Right lobe of liver (tissue), 6 donors: ENCODE measurements around the gene YWHAG. TPM values are rescaled to one million over a fixed set of nuclear protein-coding genes. Genes with fewer than 3 reads are reported as not detected.
A peak's percentile ranks its signal among the peaks of the same experiment; 100 is the strongest.
"Not testable (repeated sequence)": the region's sequence is repeated elsewhere in the genome, so short reads cannot be mapped to it uniquely, and the experiment has no call there.

Experiments used
- ATAC-seq, 4 donors: fragments of 200-7000 bp; cut with Tn5 transposase; one replicate each; pipeline ENCODE4 v1.9.1; 2020; ENCODE audit warnings: mild to moderate bottlenecking in 4 of 4, moderate library complexity in 4 of 4
- DNase-seq, 3 donors: peaks; one replicate each; pipeline ENCODE4 v3.0.0-alpha.2; 2020
- H3K27ac ChIP-seq, 3 donors: fragments of 200-600 bp; one replicate each; pipeline ENCODE4 v1.8.0; 2022
- H3K27me3 ChIP-seq, 2 donors: fragments of 200-600 bp; one replicate each; pipeline ENCODE4 v1.8.0; 2022
- H3K36me3 ChIP-seq, 4 donors: fragments of 200-600 bp; sonication (generic) in 1 of 4; one replicate each; pipeline versions ENCODE4 v1.5.1 to v1.8.0; 2017 to 2022; ENCODE audit warnings: control low read depth in 1 of 4
- H3K4me1 ChIP-seq, 4 donors: fragments of 200-600 bp; sonication (generic) in 1 of 4; one replicate each; pipeline versions ENCODE4 v1.5.1 to v1.8.0; 2017 to 2022; ENCODE audit warnings: control low read depth in 1 of 4
- H3K4me3 ChIP-seq, 3 donors: fragments of 200-600 bp; one replicate each; pipeline ENCODE4 v1.8.0; 2022
- H3K9me3 ChIP-seq, 4 donors: fragments of 200-600 bp; sonication (generic) in 1 of 4; one replicate each; pipeline versions ENCODE4 v1.5.1 to v1.8.0; 2017 to 2022; ENCODE audit warnings: control low read depth in 1 of 4
- POLR2A ChIP-seq: fragments of 450-650 bp; IDR thresholded peaks from one replicate; pipeline ENCODE4 v1.6.1; 2017; ENCODE audit warnings: antibody characterized with exemption, mild to moderate bottlenecking
- WGBS: methylation state at CpG from one replicate; pipeline ENCODE4 v1.1.6; 2018; ENCODE audit warnings: low coverage, low lambda C conversion rate; ENCODE audit not compliant: insufficient coverage; ENCODE audit errors: missing lambda C conversion rate; 5-methylcytosine and 5-hydroxymethylcytosine counted together
- intact Hi-C, 2 donors: fragments of 100-400 bp; cut with DNase I; formaldehyde crosslinking; loops; one replicate each; pipeline versions ENCODE4 v1.11.2 to v1.14.1; 2022
- total RNA-seq, 6 experiments: library from RNA; depleted of rRNA in 2 of 6; stranded (reverse); fragments of >200 nt in 2 of 6; fragmentation: NEBNext Ultra II Directional in 3 of 6; extraction: Animal tissue kit (Norgen Biotek cat#: 25700) in 3 of 6; gene quantifications; one replicate each; pipeline versions ENCODE4 v1.1.0 to v1.2.4, GENCODE V29; 2016 to 2023
- TF ChIP-seq, protein P1 (sequence below), 4 donors: fragments of 200-600 bp in 3 of 4; fragments of 450-650 bp in 1 of 4; IDR thresholded peaks; one replicate each; pipeline versions ENCODE4 v1.5.1 to v1.8.0; 2016 to 2022; ENCODE audit warnings: antibody characterized with exemption in 4 of 4, mild to moderate bottlenecking in 2 of 4
- donor health status: DM: no; HTN: yes; CAD: no.
- donor health status: DM: no; HTN: no; CAD: no.
- donor health status: DM: no; HTN: no; CAD: no.
- donor health status: DM: no; HTN: yes; CAD: no.
- donor health status: DM: no; HTN: yes; CAD: no.

YWHAG gene
- total RNA-seq, 6 experiments from 2014 or later = 43.5 to 69.1 (median 58.4) TPM

DNA sequence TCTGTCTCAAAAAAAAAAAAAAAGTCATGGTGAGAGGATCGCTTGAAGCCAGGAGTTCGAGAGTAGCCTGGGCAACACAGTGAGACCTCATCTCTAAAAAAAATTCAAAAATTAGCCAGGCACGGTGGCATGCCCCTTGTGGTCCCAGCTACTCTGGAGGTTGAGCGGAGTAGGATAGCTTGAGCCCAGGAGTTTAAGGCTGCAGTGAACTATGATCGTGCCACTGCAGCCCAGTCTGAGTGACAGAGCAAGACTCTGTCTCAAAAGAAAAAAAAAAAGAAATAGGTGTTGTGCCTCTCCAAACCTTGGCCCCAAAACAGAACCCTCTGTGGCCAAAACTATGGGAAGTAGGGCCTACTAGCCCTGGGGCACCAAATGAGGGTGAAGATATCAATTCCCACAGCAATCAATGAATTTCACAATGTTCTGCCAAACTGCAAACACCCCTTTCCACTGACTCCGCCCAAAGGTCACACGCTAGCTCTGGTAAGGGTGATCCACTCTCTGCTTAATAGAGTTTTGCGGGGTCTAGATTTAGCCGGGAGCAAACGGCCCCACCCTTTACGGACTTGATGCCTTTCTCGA is 33.8 kb upstream of the YWHAG start:
- 33% methylated on average over 5 of the region's 12 CpGs for WGBS
- Histone ChIP-seq H3K4me1 (peaks cover 0 to 21% (median 0%) of the 10 kb centered on the region in 4 donors), H3K4me3 (peak overlapping the region; percentile 70 to 81 (median 71)), H3K9me3 (no peaks in the 10 kb centered on the region), H3K27ac (peak overlapping the region; percentile 85 to 93 (median 90)), H3K36me3 (no peaks in the 10 kb centered on the region), H3K27me3 (no peaks in the 10 kb centered on the region)
- intact Hi-C loops = no loop called here
- no peak for TF ChIP-seq POLR2A
- TF ChIP-seq, protein P1, sequence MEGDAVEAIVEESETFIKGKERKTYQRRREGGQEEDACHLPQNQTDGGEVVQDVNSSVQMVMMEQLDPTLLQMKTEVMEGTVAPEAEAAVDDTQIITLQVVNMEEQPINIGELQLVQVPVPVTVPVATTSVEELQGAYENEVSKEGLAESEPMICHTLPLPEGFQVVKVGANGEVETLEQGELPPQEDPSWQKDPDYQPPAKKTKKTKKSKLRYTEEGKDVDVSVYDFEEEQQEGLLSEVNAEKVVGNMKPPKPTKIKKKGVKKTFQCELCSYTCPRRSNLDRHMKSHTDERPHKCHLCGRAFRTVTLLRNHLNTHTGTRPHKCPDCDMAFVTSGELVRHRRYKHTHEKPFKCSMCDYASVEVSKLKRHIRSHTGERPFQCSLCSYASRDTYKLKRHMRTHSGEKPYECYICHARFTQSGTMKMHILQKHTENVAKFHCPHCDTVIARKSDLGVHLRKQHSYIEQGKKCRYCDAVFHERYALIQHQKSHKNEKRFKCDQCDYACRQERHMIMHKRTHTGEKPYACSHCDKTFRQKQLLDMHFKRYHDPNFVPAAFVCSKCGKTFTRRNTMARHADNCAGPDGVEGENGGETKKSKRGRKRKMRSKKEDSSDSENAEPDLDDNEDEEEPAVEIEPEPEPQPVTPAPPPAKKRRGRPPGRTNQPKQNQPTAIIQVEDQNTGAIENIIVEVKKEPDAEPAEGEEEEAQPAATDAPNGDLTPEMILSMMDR (IDR thresholded peaks at IDR 0.05) = no peak
- DNase-seq (no peak), ATAC-seq (peak in 2 of 4 donors; percentile 59 to 71)

DNA sequence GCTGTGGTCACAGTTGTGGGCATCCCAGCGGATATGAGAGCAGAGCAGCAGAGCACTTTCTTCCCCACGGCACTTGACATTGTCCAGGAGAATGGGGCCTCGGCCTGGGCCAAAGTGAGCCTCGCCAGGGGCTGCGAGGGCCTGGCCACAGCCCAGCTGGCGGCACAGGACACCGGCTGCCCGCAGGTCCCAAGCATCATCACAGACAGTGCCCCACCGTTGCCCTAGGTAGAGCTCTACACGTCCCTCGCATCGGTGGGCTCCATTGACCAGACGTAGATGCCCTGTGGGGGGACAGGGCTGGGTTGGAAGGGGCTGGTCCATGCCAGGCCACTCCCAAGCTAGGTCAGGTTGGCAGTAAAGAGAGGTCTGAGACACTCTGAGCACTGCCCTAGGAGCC is 31.3 kb upstream of the YWHAG start:
- intact Hi-C loops = no loop called here
- WGBS = no CpG with 5 or more reads among the region's 13 CpGs

DNA sequence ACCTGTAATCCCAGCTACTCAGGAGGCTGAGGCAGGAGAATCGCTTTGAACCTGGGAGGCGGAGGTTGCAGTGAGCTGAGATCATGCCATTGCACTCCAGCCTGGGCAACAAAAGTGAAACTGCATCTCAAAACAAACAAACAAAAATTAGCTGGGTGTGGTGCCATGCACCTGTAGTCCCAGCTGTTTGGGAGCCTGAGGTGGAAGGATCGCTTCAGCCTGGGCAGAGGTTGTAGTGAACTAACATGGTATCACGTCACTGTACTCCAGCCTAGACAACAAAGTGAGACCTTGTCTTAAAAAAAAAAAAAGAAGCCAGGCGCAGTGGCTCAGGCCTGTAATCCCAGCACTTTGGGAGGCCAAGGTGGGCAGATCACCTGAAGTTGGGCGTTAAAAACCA is 29.0 kb upstream of the YWHAG start:
- H3K36me3 ChIP-seq, H3K4me1 ChIP-seq, DNase-seq, ATAC-seq, H3K9me3 ChIP-seq, H3K4me3 ChIP-seq, H3K27ac ChIP-seq, intact Hi-C loops, H3K27me3 ChIP-seq: not testable (repeated sequence)
- 95% methylated on average over 5 of the region's 6 CpGs for WGBS

More for the DNA sequence above, 31.3 kb upstream of the YWHAG start:
- Histone ChIP-seq H3K27me3 (no peaks in the 10 kb centered on the region), H3K9me3 (no peaks in the 10 kb centered on the region), H3K27ac (no peak overlapping the region), H3K4me3 (no peak overlapping the region), H3K36me3 (no peaks in the 10 kb centered on the region), H3K4me1 (peaks cover 0 to 14% (median 0%) of the 10 kb centered on the region in 4 donors)
- no peak for DNase-seq
- TF ChIP-seq, protein P1 (IDR thresholded peaks at IDR 0.05) = no peak
- ATAC-seq = no peak

DNA sequence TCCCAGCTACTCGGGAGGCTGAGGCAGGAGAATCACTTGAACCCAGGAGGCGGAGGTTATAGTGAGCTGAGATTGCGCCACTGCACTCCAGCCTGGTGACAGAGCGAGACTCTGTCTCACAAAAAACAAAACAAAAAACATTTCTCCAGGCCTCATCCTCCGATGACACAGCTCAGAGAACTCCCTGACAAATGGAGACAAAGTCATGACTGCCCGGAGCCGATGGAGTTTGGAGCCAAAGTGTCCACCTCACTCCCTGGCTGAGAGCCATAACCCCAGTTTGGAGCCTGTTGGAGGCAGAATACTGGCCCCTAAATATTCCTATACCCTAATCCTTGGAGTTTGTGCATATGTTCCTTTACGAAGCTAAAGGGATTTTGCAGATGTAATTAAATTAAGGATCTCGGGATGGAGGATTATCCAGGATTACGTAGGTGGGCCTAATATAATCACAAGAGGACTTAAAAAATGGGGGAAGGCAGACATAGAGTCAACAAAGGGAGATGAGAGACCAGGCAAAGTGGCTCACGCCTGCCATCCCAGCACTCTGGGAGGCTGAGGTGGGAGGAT is 28.0 kb upstream of the YWHAG start:
- Histone ChIP-seq H3K4me3 (no peak overlapping the region), H3K36me3 (no peaks in the 10 kb centered on the region), H3K9me3 (no peaks in the 10 kb centered on the region), H3K4me1 (peaks cover 0 to under 1% (median 0%) of the 10 kb centered on the region in 4 donors), H3K27me3 (no peaks in the 10 kb centered on the region), H3K27ac (no peak overlapping the region)
- intact Hi-C loops = no loop called here
- TF ChIP-seq, protein P1 (IDR thresholded peaks at IDR 0.05) = no peak
- no peak for TF ChIP-seq POLR2A
- 92% methylated on average over 8 of the region's 11 CpGs for WGBS
- DNase-seq (no peak), ATAC-seq (no peak)

DNA sequence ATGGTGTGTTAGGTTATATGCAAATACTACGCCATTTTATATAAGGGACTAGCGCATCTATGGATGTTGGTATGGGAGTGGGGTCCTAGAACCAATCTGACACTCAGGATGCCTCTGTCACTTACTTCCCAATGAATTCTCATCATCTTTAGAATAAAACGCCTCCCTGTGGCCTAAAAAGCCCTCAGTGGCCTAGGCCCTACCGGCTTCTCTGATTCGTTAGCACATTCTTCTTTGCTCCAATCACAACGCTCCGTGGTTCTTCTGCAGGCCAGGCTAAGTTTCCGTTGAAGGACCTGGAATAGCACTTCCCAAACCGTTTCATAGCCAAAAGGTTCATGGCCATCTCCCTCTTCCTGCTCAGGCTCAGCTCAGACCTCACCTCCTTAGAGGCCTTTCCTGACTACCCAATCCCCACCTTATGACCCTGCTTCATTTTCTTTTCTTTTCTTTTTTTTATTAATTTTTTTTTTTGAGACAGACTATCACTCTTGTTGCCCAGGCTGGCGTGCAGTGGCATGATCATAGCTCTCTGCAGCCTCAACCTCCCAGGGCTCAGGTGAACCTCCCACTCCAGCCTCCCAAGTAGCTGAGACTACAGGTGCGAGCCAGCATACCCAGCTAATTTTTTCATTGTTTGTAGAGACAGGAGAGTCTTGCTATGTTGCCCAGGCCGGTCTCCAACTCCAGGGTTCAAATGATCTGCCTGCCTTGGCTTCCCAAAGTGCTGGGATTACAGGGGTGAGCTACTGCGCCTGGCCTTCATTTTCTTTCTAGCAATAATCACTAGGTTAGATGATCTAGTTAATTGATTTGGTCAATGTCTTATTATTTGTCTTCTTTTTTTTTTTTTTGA is 24.5 kb upstream of the YWHAG start:
- Histone ChIP-seq H3K36me3 (no peaks in the 10 kb centered on the region), H3K27me3 (no peaks in the 10 kb centered on the region), H3K4me3 (no peak overlapping the region), H3K27ac (no peak overlapping the region), H3K4me1 (no peaks in the 10 kb centered on the region), H3K9me3 (no peaks in the 10 kb centered on the region)
- no peak for ATAC-seq
- WGBS = 67% methylated on average over 10 of the region's 13 CpGs
- intact Hi-C loops = no loop called here
- TF ChIP-seq POLR2A = no peak
- TF ChIP-seq, protein P1 (IDR thresholded peaks at IDR 0.05) = no peak
- no peak for DNase-seq
